Fibroblast of lung (primary cell): ENCODE data around the gene EGLN1. TPM values are rescaled to one million over a fixed set of nuclear protein-coding genes. Genes with fewer than 3 reads are reported as not detected.

Experiments used
- DNase-seq, 2 donors: peaks; one replicate each; pipeline versions ENCODE4 v3.0.0 to v3.0.0-alpha.2; 2010; ENCODE audit warnings: low read depth in 2 of 2
- H2AFZ ChIP-seq: 2 replicates; pipeline ENCODE4 v1.5.1; 2012; ENCODE audit warnings: low read length, control low read depth, inconsistent platforms
- H3K27ac ChIP-seq: 2 replicates; pipeline ENCODE4 v1.5.1; 2011; ENCODE audit warnings: low read length, control low read depth; ENCODE audit not compliant: insufficient read depth
- H3K27me3 ChIP-seq: 2 replicates; pipeline ENCODE4 v1.5.1; 2011; ENCODE audit warnings: mild to moderate bottlenecking, low read length; ENCODE audit not compliant: control insufficient read depth, insufficient read depth
- H3K36me3 ChIP-seq: 2 replicates; pipeline ENCODE4 v1.5.1; 2011; ENCODE audit warnings: low read length; ENCODE audit not compliant: control insufficient read depth, insufficient read depth
- H3K4me1 ChIP-seq: 2 replicates; pipeline ENCODE4 v1.5.1; 2011; ENCODE audit warnings: low read length; ENCODE audit not compliant: control insufficient read depth, insufficient read depth; ENCODE audit errors: extremely low read depth
- H3K4me2 ChIP-seq: 2 replicates; pipeline ENCODE4 v1.5.1; 2011; ENCODE audit warnings: low read length, control low read depth; ENCODE audit not compliant: insufficient read depth; ENCODE audit errors: extremely low read depth
- H3K4me3 ChIP-seq, 4 experiments: fragments of 200-600 bp in 1 of 4; sonication (generic) in 1 of 4; replicated peaks in 1 of 4; 2 replicates each; pipeline ENCODE4 v1.5.1; 2011 to 2016; ENCODE audit warnings: low read length in 4 of 4, low read depth in 3 of 4, mild to moderate bottlenecking in 3 of 4, control low read depth in 2 of 4, inconsistent platforms in 1 of 4, mixed read lengths in 1 of 4; ENCODE audit not compliant: insufficient read depth in 1 of 4; ENCODE audit errors: control extremely low read depth in 1 of 4
- H3K79me2 ChIP-seq: 2 replicates; pipeline ENCODE4 v1.5.1; 2012; ENCODE audit warnings: mild to moderate bottlenecking, low read length, inconsistent platforms; ENCODE audit not compliant: control insufficient read depth, insufficient read depth
- H3K9ac ChIP-seq: 2 replicates; pipeline ENCODE4 v1.5.1; 2011; ENCODE audit warnings: mild to moderate bottlenecking, low read length, control low read depth; ENCODE audit not compliant: insufficient read depth
- H3K9me3 ChIP-seq: 2 replicates; pipeline ENCODE4 v1.5.1; 2012; ENCODE audit warnings: low read depth, low read length; ENCODE audit not compliant: control insufficient read depth, insufficient read depth
- H4K20me1 ChIP-seq: 2 replicates; pipeline ENCODE4 v1.5.1; 2011; ENCODE audit warnings: low read length; ENCODE audit not compliant: control insufficient read depth, insufficient read depth; ENCODE audit errors: extremely low read depth
- EZH2 ChIP-seq: IDR thresholded peaks from 2 replicates; pipeline ENCODE4 v1.5.1; 2012; ENCODE audit warnings: low read length, control low read depth, mild to moderate bottlenecking; ENCODE audit errors: missing control alignments
- polyA plus RNA-seq, 2 donors: library from polyadenylated mRNA; depleted of rRNA in 1 of 2; stranded (reverse) in 1 of 2; unstranded in 1 of 2; fragments of >200 nt; gene quantifications; 2 replicates each; pipeline ENCODE4 v1.2.1, GENCODE V29; 2011 to 2012; ENCODE audit warnings: missing spikeins in 1 of 2
- total RNA-seq: library from RNA; depleted of rRNA; stranded (reverse); fragments of >200 nt; gene quantifications from 2 replicates; pipeline ENCODE4 v1.2.1, GENCODE V29; 2014
- TF ChIP-seq, protein P1 (sequence below), 2 donors: IDR thresholded peaks in 1 of 2; conservative IDR thresholded peaks in 1 of 2; 1 replicate in 1 of 2; 2 replicates in 1 of 2; pipeline ENCODE4 v1.5.1; 2011 to 2012; ENCODE audit warnings: low read length in 2 of 2, control low read depth in 1 of 2, inconsistent platforms in 1 of 2, low read depth in 1 of 2, mild to moderate bottlenecking in 1 of 2

The EGLN1 gene
- total and polyA plus RNA-seq, 2 donors (not counting 1 experiment from before 2014, with no cell fraction given): 49.3 to 50.9 TPM

DNA sequence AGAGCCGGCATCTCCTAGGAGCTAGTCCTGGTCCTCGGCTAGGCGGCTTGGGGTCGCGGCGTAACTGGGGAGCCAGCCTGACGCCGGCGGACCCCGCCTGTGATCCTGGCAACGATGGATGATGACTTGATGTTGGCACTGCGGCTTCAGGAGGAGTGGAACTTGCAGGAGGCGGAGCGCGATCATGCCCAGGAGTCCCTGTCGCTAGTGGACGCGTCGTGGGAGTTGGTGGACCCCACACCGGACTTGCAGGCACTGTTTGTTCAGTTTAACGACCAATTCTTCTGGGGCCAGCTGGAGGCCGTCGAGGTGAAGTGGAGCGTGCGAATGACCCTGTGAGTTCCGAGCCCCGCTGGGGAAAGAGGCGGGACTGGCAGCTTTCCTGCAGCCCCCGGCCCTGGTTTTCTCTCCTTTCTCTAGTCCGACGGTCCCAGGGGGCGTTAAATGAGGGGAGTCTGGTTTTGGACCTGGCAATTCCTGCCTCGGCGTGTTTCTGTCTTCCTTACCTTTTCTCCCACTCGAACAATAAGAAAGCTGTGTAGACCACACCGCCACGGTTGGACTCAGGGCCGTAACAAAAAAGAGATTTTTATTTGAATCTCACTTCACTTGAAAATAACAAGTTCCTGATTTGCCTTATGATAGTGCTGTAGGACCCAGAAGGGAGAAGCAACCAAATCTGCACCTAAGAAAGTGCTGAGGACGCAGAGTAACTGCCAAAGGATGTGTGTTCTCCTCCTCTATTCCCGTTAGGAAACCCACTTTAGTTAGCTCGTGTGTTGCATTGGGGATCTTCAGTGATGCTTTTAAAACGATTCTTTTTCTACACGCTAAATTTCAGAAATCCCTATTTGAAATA lies 83.6 kb downstream of the EGLN1 start, which contains the start of gene SPRTN:
TSS of gene SPRTN (plus strand) at position 24 of the 859 bp plus-strand sequence. CDS start at position 115, 91 bp downstream.
- DNase-seq: peak in 1 of 2 donors; percentile 22
- H3K4me1 ChIP-seq: no peaks in the 10 kb centered on the region
- peak within 1 kb of the TSS; percentile 96 for H3K27ac ChIP-seq
- peak within 1 kb of the TSS; percentile 89 for H3K4me2 ChIP-seq
- TF ChIP-seq, protein P1, sequence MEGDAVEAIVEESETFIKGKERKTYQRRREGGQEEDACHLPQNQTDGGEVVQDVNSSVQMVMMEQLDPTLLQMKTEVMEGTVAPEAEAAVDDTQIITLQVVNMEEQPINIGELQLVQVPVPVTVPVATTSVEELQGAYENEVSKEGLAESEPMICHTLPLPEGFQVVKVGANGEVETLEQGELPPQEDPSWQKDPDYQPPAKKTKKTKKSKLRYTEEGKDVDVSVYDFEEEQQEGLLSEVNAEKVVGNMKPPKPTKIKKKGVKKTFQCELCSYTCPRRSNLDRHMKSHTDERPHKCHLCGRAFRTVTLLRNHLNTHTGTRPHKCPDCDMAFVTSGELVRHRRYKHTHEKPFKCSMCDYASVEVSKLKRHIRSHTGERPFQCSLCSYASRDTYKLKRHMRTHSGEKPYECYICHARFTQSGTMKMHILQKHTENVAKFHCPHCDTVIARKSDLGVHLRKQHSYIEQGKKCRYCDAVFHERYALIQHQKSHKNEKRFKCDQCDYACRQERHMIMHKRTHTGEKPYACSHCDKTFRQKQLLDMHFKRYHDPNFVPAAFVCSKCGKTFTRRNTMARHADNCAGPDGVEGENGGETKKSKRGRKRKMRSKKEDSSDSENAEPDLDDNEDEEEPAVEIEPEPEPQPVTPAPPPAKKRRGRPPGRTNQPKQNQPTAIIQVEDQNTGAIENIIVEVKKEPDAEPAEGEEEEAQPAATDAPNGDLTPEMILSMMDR (conservative IDR thresholded peaks at IDR 0.05 in 1 of 2, IDR thresholded peaks at IDR 0.05 in 1 of 2; ENCODE audit: low read depth in 1 of 2, low read length in 2 of 2): no peak
- TF ChIP-seq EZH2: no peak
- H3K4me3 ChIP-seq: peak within 1 kb of the TSS; percentile 87 to 98 (median 96)
- H2AFZ ChIP-seq: peak within 1 kb of the TSS; percentile 99
- no peaks in the 10 kb centered on the region for H3K9me3 ChIP-seq
- H4K20me1 ChIP-seq: no peaks in the 10 kb centered on the region
- H3K79me2 ChIP-seq: peaks cover 63% of the 10 kb centered on the region
- H3K27me3 ChIP-seq: no peaks in the 10 kb centered on the region
- H3K36me3 ChIP-seq: peaks cover 1% of the 10 kb centered on the region
- H3K9ac ChIP-seq: peak within 1 kb of the TSS; percentile 98

GRCh38 chr1:231337472-231338269 lies 84.4 kb downstream of the EGLN1 start, which contains the start of gene EXOC8:
TSS of gene EXOC8 (minus strand) at chr1:231337852. CDS start at chr1:231337745, 107 bp downstream.
- no peaks in the 10 kb centered on the region for H3K27me3 ChIP-seq
- TF ChIP-seq EZH2: no peak
- TF ChIP-seq, protein P1 (conservative IDR thresholded peaks at IDR 0.05 in 1 of 2, IDR thresholded peaks at IDR 0.05 in 1 of 2; ENCODE audit: low read depth in 1 of 2, low read length in 2 of 2): peak in 1 of 2 donors; percentile 8
- peak within 1 kb of the TSS; percentile 99 for H2AFZ ChIP-seq
- DNase-seq: peak; percentile 89 to 97
- peaks cover 5% of the 10 kb centered on the region for H4K20me1 ChIP-seq
- H3K79me2 ChIP-seq: peaks cover 70% of the 10 kb centered on the region
- H3K9me3 ChIP-seq: no peaks in the 10 kb centered on the region
- no peaks in the 10 kb centered on the region for H3K4me1 ChIP-seq
- H3K4me3 ChIP-seq: peak within 1 kb of the TSS; percentile 87 to 98 (median 96)
- peak within 1 kb of the TSS; percentile 98 for H3K9ac ChIP-seq
- peak within 1 kb of the TSS; percentile 96 for H3K27ac ChIP-seq
- peaks cover 1% of the 10 kb centered on the region for H3K36me3 ChIP-seq
- peak within 1 kb of the TSS; percentile 89 for H3K4me2 ChIP-seq
